GM12892 (cell line): ENCODE results near the gene TFF1.

Source experiments
- POLR2A ChIP-seq: IDR thresholded peaks from 2 replicates; pipeline ENCODE4 v1.6.1; 2011; ENCODE audit warnings: low read depth, low read length, control low read depth
- TAF1 ChIP-seq: IDR thresholded peaks from 2 replicates; pipeline ENCODE4 v1.6.1; 2011; ENCODE audit warnings: low read depth, mild to moderate bottlenecking, control low read depth, low read length, borderline replicate concordance

- TF ChIP-seq TAF1: no peak
- no peak for TF ChIP-seq POLR2A
Measured at GRCh38 chr21:42356650-42357049, 9.7 kb downstream of the TFF1 start.
